ENCODE measurements around the gene MEIS3.

DNA sequence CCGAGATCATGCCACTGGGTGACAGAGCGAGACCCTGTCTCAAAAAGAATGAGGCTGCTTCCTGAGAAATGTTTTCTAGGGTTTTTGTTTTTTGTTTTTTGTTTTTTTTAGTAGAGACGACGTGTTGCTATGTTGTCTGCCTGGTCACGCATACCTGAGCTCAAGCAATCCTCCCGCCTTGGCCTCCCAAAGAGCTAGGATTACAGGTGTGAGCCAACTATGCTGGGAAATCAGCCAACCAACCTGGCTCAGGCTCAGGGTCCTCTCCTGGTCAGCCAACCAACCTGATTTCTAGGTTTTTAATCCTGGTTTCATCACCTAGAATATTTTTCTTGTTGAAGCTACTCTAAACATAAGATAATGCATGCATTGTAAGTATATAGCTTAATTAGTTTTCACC lies 62.4 kb downstream of the MEIS3 start:
- TF ChIP-seq, protein P1, sequence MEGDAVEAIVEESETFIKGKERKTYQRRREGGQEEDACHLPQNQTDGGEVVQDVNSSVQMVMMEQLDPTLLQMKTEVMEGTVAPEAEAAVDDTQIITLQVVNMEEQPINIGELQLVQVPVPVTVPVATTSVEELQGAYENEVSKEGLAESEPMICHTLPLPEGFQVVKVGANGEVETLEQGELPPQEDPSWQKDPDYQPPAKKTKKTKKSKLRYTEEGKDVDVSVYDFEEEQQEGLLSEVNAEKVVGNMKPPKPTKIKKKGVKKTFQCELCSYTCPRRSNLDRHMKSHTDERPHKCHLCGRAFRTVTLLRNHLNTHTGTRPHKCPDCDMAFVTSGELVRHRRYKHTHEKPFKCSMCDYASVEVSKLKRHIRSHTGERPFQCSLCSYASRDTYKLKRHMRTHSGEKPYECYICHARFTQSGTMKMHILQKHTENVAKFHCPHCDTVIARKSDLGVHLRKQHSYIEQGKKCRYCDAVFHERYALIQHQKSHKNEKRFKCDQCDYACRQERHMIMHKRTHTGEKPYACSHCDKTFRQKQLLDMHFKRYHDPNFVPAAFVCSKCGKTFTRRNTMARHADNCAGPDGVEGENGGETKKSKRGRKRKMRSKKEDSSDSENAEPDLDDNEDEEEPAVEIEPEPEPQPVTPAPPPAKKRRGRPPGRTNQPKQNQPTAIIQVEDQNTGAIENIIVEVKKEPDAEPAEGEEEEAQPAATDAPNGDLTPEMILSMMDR (IDR thresholded peaks at IDR 0.05) = no peak
- no peak for TF ChIP-seq EZH2phosphoT487 (IDR thresholded peaks at IDR 0.05)

All from neural progenitor cell (in vitro differentiated cells).